HepG2 (cell line): ENCODE measurements around the gene TTN. TPM values are rescaled to one million over a fixed set of nuclear protein-coding genes. Genes with fewer than 3 reads are reported as not detected.

Experiments
- ATAC-seq: fragments of 200-7000 bp; cut with Tn5 transposase; 3 replicates; pipeline ENCODE4 v1.9.1; 2020; ENCODE audit warnings: mild to moderate bottlenecking, moderate library complexity
- BruUV-seq: library from RNA; stranded (reverse); fragments of 400-500 nt; replicated peaks from 2 replicates; lab custom pipeline; 2021; lab: Mats Ljungman, UMichigan
- CTCF ChIA-PET: fragments of 300-600 bp; formaldehyde crosslinking; extraction: SDS; loops from one replicate; lab custom pipeline; 2021; ENCODE audit warnings: low total read pairs, inconsistent platforms, low intra/inter-chr PET ratio; lab: Yijun Ruan, JAX
- POLR2A ChIA-PET: fragments of 350-600 bp; sonication (Branson Sonifier 250); formaldehyde crosslinking; loops from one replicate; lab custom pipeline; 2020; ENCODE audit warnings: antibody characterized with exemption, inconsistent platforms; lab: Yijun Ruan, JAX
- DNase-seq: peaks from one replicate; pipeline ENCODE4 v3.0.0-alpha.2; 2015; ENCODE audit warnings: low spot score
- FAIRE-seq: peaks from 3 replicates; lab custom pipeline; 2011; peaks lifted over from hg19 to GRCh38; lab: Jason Lieb, UNC
- H2AFZ ChIP-seq: one replicate; pipeline ENCODE4 v1.6.1; 2011; ENCODE audit warnings: low read length, inconsistent platforms
- H3K27ac ChIP-seq: fragments of 300-600 bp; 3 replicates; pipeline ENCODE4 v1.8.0; 2011; ENCODE audit warnings: mixed run types, mild to moderate bottlenecking, mixed read lengths, low read length, inconsistent platforms; ENCODE audit not compliant: insufficient read depth; ENCODE audit errors: extremely low read length
- H3K27me3 ChIP-seq, 2 experiments: fragments of 200-600 bp in 1 of 2; 2 replicates in 1 of 2; 3 replicates in 1 of 2; pipeline versions ENCODE4 v1.6.0 to v1.8.0; 2011; ENCODE audit warnings: low read length in 2 of 2, mild to moderate bottlenecking in 2 of 2, moderate library complexity in 2 of 2, inconsistent platforms in 1 of 2; ENCODE audit not compliant: insufficient read depth in 2 of 2, control insufficient read depth in 1 of 2
- H3K36me3 ChIP-seq, 2 experiments: fragments of 200-600 bp in 1 of 2; replicated peaks in 1 of 2; 2 replicates in 1 of 2; 3 replicates in 1 of 2; pipeline versions ENCODE4 v1.5.1 to v1.8.0; 2011; ENCODE audit warnings: low read length in 2 of 2, inconsistent platforms in 1 of 2; ENCODE audit not compliant: insufficient read depth in 2 of 2, control insufficient read depth in 1 of 2
- H3K4me1 ChIP-seq: 2 replicates; pipeline ENCODE4 v1.5.1; 2012; ENCODE audit warnings: low read length, inconsistent platforms; ENCODE audit not compliant: insufficient read depth
- H3K4me2 ChIP-seq: 2 replicates; pipeline ENCODE4 v1.6.0; 2011; ENCODE audit warnings: low read depth, low read length, inconsistent platforms
- H3K4me3 ChIP-seq, 3 experiments: fragments of 200-600 bp in 1 of 3; sonication (generic), shearing (Covaris generic) in 1 of 3; replicated peaks in 1 of 3; 2 replicates each; pipeline ENCODE4 v1.5.1; 2011 to 2016; ENCODE audit warnings: low read length in 3 of 3, inconsistent platforms in 2 of 3, low read depth in 2 of 3, mild to moderate bottlenecking in 2 of 3, control low read depth in 1 of 3, mixed read lengths in 1 of 3; ENCODE audit not compliant: insufficient read depth in 1 of 3
- H3K79me2 ChIP-seq: one replicate; pipeline ENCODE4 v1.6.1; 2011; ENCODE audit warnings: low read length, inconsistent platforms; ENCODE audit not compliant: insufficient read depth
- H3K9ac ChIP-seq: 2 replicates; pipeline ENCODE4 v1.6.0; 2011; ENCODE audit warnings: mild to moderate bottlenecking, low read depth, low read length, inconsistent platforms; ENCODE audit not compliant: insufficient read depth
- H3K9me3 ChIP-seq: 2 replicates; pipeline ENCODE4 v1.5.1; 2012; ENCODE audit warnings: mild to moderate bottlenecking, low read length
- H4K20me1 ChIP-seq: 2 replicates; pipeline ENCODE4 v1.6.0; 2011; ENCODE audit warnings: inconsistent platforms, mild to moderate bottlenecking, low read length, moderate library complexity; ENCODE audit not compliant: insufficient read depth
- ATF1 ChIP-seq: IDR thresholded peaks from 2 replicates; pipeline ENCODE4 v1.6.1; 2016; ENCODE audit warnings: mild to moderate bottlenecking, control low read depth
- CENPT ChIP-seq: sonication (generic); formaldehyde crosslinking; IDR thresholded peaks from 2 replicates; pipeline ENCODE4 v1.8.0; 2022; ENCODE audit warnings: low read depth, mild to moderate bottlenecking, moderate library complexity, missing genetic modification reagents
- FOXK1 ChIP-seq: sonication (generic); formaldehyde crosslinking; IDR thresholded peaks from 2 replicates; pipeline ENCODE4 v1.4.0; 2020; ENCODE audit warnings: low read depth, missing genetic modification reagents, borderline replicate concordance
- RFXANK ChIP-seq: IDR thresholded peaks from 2 replicates; pipeline ENCODE4 v1.6.1; 2016
- XBP1 ChIP-seq: sonication (generic); formaldehyde crosslinking; IDR thresholded peaks from 2 replicates; pipeline ENCODE4 v1.5.0; 2020; ENCODE audit warnings: missing genetic modification reagents
- ZBTB21 ChIP-seq: sonication (generic); formaldehyde crosslinking; IDR thresholded peaks from 2 replicates; pipeline ENCODE4 v1.4.0; 2020; ENCODE audit warnings: missing genetic modification reagents
- ZFAT ChIP-seq: sonication (generic); formaldehyde crosslinking; conservative IDR thresholded peaks from 2 replicates; pipeline ENCODE4 v1.8.1; 2023; ENCODE audit warnings: missing genetic modification reagents, inconsistent platforms
- ZNF224 ChIP-seq: sonication (generic); formaldehyde crosslinking; IDR thresholded peaks from 2 replicates; pipeline ENCODE4 v1.5.0; 2020; ENCODE audit warnings: mild to moderate bottlenecking, missing genetic modification reagents
- ZNF256 ChIP-seq: sonication (generic); formaldehyde crosslinking; conservative IDR thresholded peaks from 2 replicates; pipeline ENCODE4 v1.4.0; 2020; ENCODE audit warnings: missing genetic modification reagents
- ZNF382 ChIP-seq: sonication (generic); formaldehyde crosslinking; IDR thresholded peaks from 2 replicates; pipeline ENCODE4 v1.5.0; 2020; ENCODE audit warnings: missing genetic modification reagents, mild to moderate bottlenecking, borderline replicate concordance
- ZNF543 ChIP-seq: sonication (generic); formaldehyde crosslinking; IDR thresholded peaks from 2 replicates; pipeline ENCODE4 v1.4.0; 2020; ENCODE audit warnings: mild to moderate bottlenecking, missing genetic modification reagents
- ZNF772 ChIP-seq: sonication (generic); formaldehyde crosslinking; IDR thresholded peaks from 2 replicates; pipeline ENCODE4 v1.5.0; 2020; ENCODE audit warnings: mild to moderate bottlenecking, missing genetic modification reagents
- WGBS: methylation state at CpG from one replicate; pipeline ENCODE4 v1.1.6; 2017; ENCODE audit warnings: low lambda C conversion rate; 5-methylcytosine and 5-hydroxymethylcytosine counted together
- in situ Hi-C: cut with HindIII; loops from 2 replicates; pipeline ENCODE4 v1.10.0; 2017; ENCODE audit warnings: low pct_unique_long_range_greater_than_20kb; ENCODE audit not compliant: extremely low pct_ligation_motif_present
- intact Hi-C: fragments of 100-400 bp; cut with micrococcal nuclease; formaldehyde crosslinking; loops from one replicate; pipeline ENCODE4 v1.10.0; 2022; ENCODE audit not compliant: unreplicated experiment
- polyA plus RNA-seq, 8 experiments: library from polyadenylated mRNA; depleted of rRNA in 3 of 8; stranded (reverse) in 7 of 8; unstranded in 1 of 8; fragments of >200 nt; fragmentation: Illumina TruSeq in 4 of 8; extraction: Trizol in 4 of 8; gene quantifications; 2 replicates each; pipeline versions ENCODE4 v1.2.1 to v1.2.3, GENCODE V29; 2011 to 2016; ENCODE audit warnings: low read depth in 4 of 8, missing spikeins in 1 of 8, mixed read lengths in 1 of 8; ENCODE audit not compliant: insufficient read depth in 1 of 8
- total RNA-seq, 5 experiments: library from RNA; depleted of rRNA; stranded (reverse); fragments of >200 nt; fragmentation: Illumina TruSeq; extraction: Trizol; gene quantifications; 2 replicates each; pipeline ENCODE4 v1.2.3, GENCODE V29; 2016; ENCODE audit warnings: low read depth in 1 of 5
- TF ChIP-seq, protein P1 (sequence below): sonication (generic); formaldehyde crosslinking; IDR thresholded peaks from 2 replicates; pipeline ENCODE4 v1.4.0; 2020; ENCODE audit warnings: mild to moderate bottlenecking, missing genetic modification reagents
- TF ChIP-seq, protein P2 (sequence below): sonication (generic); formaldehyde crosslinking; conservative IDR thresholded peaks from 2 replicates; pipeline ENCODE4 v1.4.0; 2020; ENCODE audit warnings: mild to moderate bottlenecking, missing genetic modification reagents, moderate library complexity
- TF ChIP-seq, protein P3 (sequence below): sonication (generic); formaldehyde crosslinking; IDR thresholded peaks from 2 replicates; pipeline ENCODE4 v1.5.0; 2020; ENCODE audit warnings: mild to moderate bottlenecking, low read depth, missing genetic modification reagents, borderline replicate concordance

TTN gene
- total and polyA plus RNA-seq, 2 of the 13 experiments (the other 11 are each of a cell fraction or from before 2014, with no cell fraction given): under 0.01 TPM

DNA sequence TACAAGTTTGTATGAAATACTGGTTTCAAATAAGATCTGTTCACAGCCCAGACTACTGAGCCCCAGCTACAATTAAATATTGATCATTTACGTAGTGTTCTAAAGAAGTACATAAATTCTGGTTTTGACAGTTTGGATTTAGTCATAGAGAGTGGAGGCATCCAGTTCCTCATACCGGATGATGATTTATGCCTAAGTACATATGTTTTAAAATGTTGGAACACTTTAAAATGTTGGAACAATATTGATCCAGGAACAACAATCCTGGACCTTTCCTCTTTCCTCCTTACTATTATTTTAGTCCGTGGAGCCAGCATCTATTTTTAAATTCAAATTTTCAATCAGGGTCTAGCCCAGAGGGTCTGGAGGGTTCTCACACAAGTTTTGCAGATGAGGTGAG is 22.8 kb upstream of the TTN start:
- Histone ChIP-seq H4K20me1 (no peaks in the 10 kb centered on the region), H3K36me3 (no peaks in the 10 kb centered on the region), H3K4me3 (no peak overlapping the region), H3K9me3 (no peaks in the 10 kb centered on the region), H3K4me2 (no peak overlapping the region), H3K9ac (no peak overlapping the region), H3K27me3 (no peaks in the 10 kb centered on the region; a peak in 2 of 5 replicates), H3K79me2 (no peaks in the 10 kb centered on the region), H2AFZ (no peak overlapping the region), H3K4me1 (peaks cover 11% of the 10 kb centered on the region), H3K27ac (no peak overlapping the region)
- in situ Hi-C loops (no loop called here), intact Hi-C loops (no loop called here)
- ChIA-PET CTCF (no interaction called here), POLR2A (no interaction called here)
- BruUV-seq: no TSS peak
- FAIRE-seq (no peak), DNase-seq (no peak), ATAC-seq (no peak)
- WGBS: 2% methylated on average over 3 of the region's 3 CpGs
- TF ChIP-seq ZBTB21 (CRISPR knock-in tag): no peak
- TF ChIP-seq ZNF256 (CRISPR knock-in tag): no peak
- TF ChIP-seq FOXK1 (CRISPR knock-in tag): no peak
- no peak for TF ChIP-seq ZNF224
- no peak for TF ChIP-seq ATF1
- TF ChIP-seq, protein P1, sequence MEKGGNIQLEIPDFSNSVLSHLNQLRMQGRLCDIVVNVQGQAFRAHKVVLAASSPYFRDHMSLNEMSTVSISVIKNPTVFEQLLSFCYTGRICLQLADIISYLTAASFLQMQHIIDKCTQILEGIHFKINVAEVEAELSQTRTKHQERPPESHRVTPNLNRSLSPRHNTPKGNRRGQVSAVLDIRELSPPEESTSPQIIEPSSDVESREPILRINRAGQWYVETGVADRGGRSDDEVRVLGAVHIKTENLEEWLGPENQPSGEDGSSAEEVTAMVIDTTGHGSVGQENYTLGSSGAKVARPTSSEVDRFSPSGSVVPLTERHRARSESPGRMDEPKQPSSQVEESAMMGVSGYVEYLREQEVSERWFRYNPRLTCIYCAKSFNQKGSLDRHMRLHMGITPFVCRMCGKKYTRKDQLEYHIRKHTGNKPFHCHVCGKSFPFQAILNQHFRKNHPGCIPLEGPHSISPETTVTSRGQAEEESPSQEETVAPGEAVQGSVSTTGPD: no peak
- TF ChIP-seq RFXANK: no peak
- no peak for TF ChIP-seq ZNF382 (CRISPR knock-in tag)
- no peak for TF ChIP-seq ZNF772 (CRISPR knock-in tag)
- TF ChIP-seq CENPT (CRISPR knock-in tag): no peak
- no peak for TF ChIP-seq XBP1
- TF ChIP-seq ZFAT: no peak
- TF ChIP-seq, protein P2, sequence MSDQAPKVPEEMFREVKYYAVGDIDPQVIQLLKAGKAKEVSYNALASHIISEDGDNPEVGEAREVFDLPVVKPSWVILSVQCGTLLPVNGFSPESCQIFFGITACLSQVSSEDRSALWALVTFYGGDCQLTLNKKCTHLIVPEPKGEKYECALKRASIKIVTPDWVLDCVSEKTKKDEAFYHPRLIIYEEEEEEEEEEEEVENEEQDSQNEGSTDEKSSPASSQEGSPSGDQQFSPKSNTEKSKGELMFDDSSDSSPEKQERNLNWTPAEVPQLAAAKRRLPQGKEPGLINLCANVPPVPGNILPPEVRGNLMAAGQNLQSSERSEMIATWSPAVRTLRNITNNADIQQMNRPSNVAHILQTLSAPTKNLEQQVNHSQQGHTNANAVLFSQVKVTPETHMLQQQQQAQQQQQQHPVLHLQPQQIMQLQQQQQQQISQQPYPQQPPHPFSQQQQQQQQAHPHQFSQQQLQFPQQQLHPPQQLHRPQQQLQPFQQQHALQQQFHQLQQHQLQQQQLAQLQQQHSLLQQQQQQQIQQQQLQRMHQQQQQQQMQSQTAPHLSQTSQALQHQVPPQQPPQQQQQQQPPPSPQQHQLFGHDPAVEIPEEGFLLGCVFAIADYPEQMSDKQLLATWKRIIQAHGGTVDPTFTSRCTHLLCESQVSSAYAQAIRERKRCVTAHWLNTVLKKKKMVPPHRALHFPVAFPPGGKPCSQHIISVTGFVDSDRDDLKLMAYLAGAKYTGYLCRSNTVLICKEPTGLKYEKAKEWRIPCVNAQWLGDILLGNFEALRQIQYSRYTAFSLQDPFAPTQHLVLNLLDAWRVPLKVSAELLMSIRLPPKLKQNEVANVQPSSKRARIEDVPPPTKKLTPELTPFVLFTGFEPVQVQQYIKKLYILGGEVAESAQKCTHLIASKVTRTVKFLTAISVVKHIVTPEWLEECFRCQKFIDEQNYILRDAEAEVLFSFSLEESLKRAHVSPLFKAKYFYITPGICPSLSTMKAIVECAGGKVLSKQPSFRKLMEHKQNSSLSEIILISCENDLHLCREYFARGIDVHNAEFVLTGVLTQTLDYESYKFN (CRISPR knock-in tag): no peak
- TF ChIP-seq, protein P3, sequence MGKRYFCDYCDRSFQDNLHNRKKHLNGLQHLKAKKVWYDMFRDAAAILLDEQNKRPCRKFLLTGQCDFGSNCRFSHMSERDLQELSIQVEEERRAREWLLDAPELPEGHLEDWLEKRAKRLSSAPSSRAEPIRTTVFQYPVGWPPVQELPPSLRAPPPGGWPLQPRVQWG (CRISPR knock-in tag): no peak
- TF ChIP-seq ZNF543: no peak
